Measurements from ENCODE around the gene ABCE1. TPM values are rescaled to one million over a fixed set of nuclear protein-coding genes. Genes with fewer than 3 reads are reported as not detected.
"Not testable (repeated sequence)": the region's sequence is repeated elsewhere in the genome, so short reads cannot be mapped to it uniquely, and the experiment has no call there.

ABCE1 gene
- total RNA-seq, 1 donor from 2014 or later = 33.6 TPM

GRCh38 chr4:145102619-145103018 lies 4.5 kb downstream of the ABCE1 start:
- no peak for DNase-seq (ENCODE audit: low spot score)

GRCh38 chr4:145103496-145103895 lies 5.4 kb downstream of the ABCE1 start:
- no peak for DNase-seq (ENCODE audit: low spot score)

GRCh38 chr4:145107126-145107525 lies 9.0 kb downstream of the ABCE1 start:
- no peak for DNase-seq (ENCODE audit: low spot score)

GRCh38 chr4:145108128-145108527 lies 10.0 kb downstream of the ABCE1 start:
- no peak for DNase-seq (ENCODE audit: low spot score)

- no peak for DNase-seq (ENCODE audit: low spot score)
Measured at GRCh38 chr4:145125396-145125795, 27.3 kb downstream of the ABCE1 start.

- no peak for DNase-seq (ENCODE audit: low spot score)
Measured at GRCh38 chr4:145130130-145130529, 32.0 kb downstream of the ABCE1 start.

- no peak for DNase-seq (ENCODE audit: low spot score)
Measured at GRCh38 chr4:145130788-145131399, 32.8 kb downstream of the ABCE1 start.

GRCh38 chr4:145131848-145132247 lies 33.7 kb downstream of the ABCE1 start:
- DNase-seq (ENCODE audit: low spot score) = no peak

- DNase-seq (ENCODE audit: low spot score) = no peak
Measured at GRCh38 chr4:145132511-145133098, 34.5 kb downstream of the ABCE1 start.

- not testable (repeated sequence) for DNase-seq (ENCODE audit: low spot score)
Measured at GRCh38 chr4:145136219-145136618, 38.1 kb downstream of the ABCE1 start.

- DNase-seq (ENCODE audit: low spot score) = no peak
Measured at GRCh38 chr4:145148980-145149379, 50.9 kb downstream of the ABCE1 start.

GRCh38 chr4:145153181-145153903 lies 55.2 kb downstream of the ABCE1 start:
- no peak for DNase-seq (ENCODE audit: low spot score)

GRCh38 chr4:145153904-145154298 lies 55.8 kb downstream of the ABCE1 start:
- DNase-seq (ENCODE audit: low spot score) = no peak

- no peak for DNase-seq (ENCODE audit: low spot score)
Measured at GRCh38 chr4:145154573-145154972, 56.5 kb downstream of the ABCE1 start.

- no peak for DNase-seq (ENCODE audit: low spot score)
Measured at GRCh38 chr4:145155268-145155870, 57.3 kb downstream of the ABCE1 start.

GRCh38 chr4:145156986-145157385 lies 58.9 kb downstream of the ABCE1 start:
- DNase-seq (ENCODE audit: low spot score) = no peak

GRCh38 chr4:145161549-145161948 lies 63.4 kb downstream of the ABCE1 start:
- DNase-seq (ENCODE audit: low spot score) = no peak

GRCh38 chr4:145167887-145168286 lies 69.8 kb downstream of the ABCE1 start:
- DNase-seq (ENCODE audit: low spot score) = no peak

- no peak for DNase-seq (ENCODE audit: low spot score)
Measured at GRCh38 chr4:145168581-145169187, 70.6 kb downstream of the ABCE1 start.

- no peak for DNase-seq (ENCODE audit: low spot score)
Measured at GRCh38 chr4:145170223-145170622, 72.1 kb downstream of the ABCE1 start.

- no peak for DNase-seq (ENCODE audit: low spot score)
Measured at GRCh38 chr4:145171911-145172310, 73.8 kb downstream of the ABCE1 start.
